K562 (cell line): ENCODE data around the gene LRFN2. TPM values are rescaled to one million over a fixed set of nuclear protein-coding genes. Genes with fewer than 3 reads are reported as not detected.

ENCODE experiments used
- ATAC-seq: fragments of 200-7000 bp; cut with Tn5 transposase; 3 replicates; pipeline ENCODE4 v1.9.1; 2020; ENCODE audit warnings: moderate library complexity
- BruUV-seq: library from RNA; stranded (reverse); fragments of 400-500 nt; replicated peaks from 2 replicates; lab custom pipeline; 2021; lab: Mats Ljungman, UMichigan
- CTCF ChIA-PET: fragments of 300-600 bp; formaldehyde crosslinking; extraction: SDS; loops from one replicate; lab custom pipeline; 2021; ENCODE audit warnings: low intra/inter-chr PET ratio; lab: Yijun Ruan, JAX
- POLR2A ChIA-PET: fragments of 300-600, 350-650 bp; sonication (Branson Sonifier 250); formaldehyde crosslinking; extraction: SDS; loops from one replicate; lab custom pipeline; 2021; ENCODE audit warnings: antibody characterized with exemption, inconsistent platforms; lab: Yijun Ruan, JAX
- DNase-seq, 4 experiments: peaks; one replicate each; pipeline versions ENCODE4 v3.0.0 to v3.0.0-alpha.2; 2011 to 2018; ENCODE audit warnings: low spot score in 3 of 4, mixed read lengths in 3 of 4; ENCODE audit errors: extremely low read depth in 1 of 4
- FAIRE-seq: peaks from 2 replicates; lab custom pipeline; 2011; peaks lifted over from hg19 to GRCh38; lab: Jason Lieb, UNC
- H2AFZ ChIP-seq: 2 replicates; pipeline ENCODE4 v1.6.0; 2011; ENCODE audit warnings: low read depth, low read length, control low read depth, inconsistent platforms
- H3K27ac ChIP-seq: fragments of 200-600 bp; 3 replicates; pipeline ENCODE4 v1.8.0; 2011; ENCODE audit warnings: low read depth, mild to moderate bottlenecking, control low read depth, inconsistent platforms, low read length, moderate library complexity, mixed read lengths; ENCODE audit errors: extremely low read depth
- H3K27me3 ChIP-seq, 2 experiments: fragments of 300-600 bp in 1 of 2; 2 replicates in 1 of 2; 3 replicates in 1 of 2; pipeline versions ENCODE4 v1.6.0 to v1.8.0; 2011; ENCODE audit warnings: inconsistent platforms in 2 of 2, low read length in 2 of 2, mild to moderate bottlenecking in 1 of 2, mixed read lengths in 1 of 2, moderate library complexity in 1 of 2; ENCODE audit not compliant: control insufficient read depth in 2 of 2, insufficient read depth in 2 of 2
- H3K36me3 ChIP-seq: fragments of 300-600 bp; 3 replicates; pipeline ENCODE4 v1.8.0; 2011; ENCODE audit warnings: mild to moderate bottlenecking, low read length, inconsistent platforms; ENCODE audit not compliant: control insufficient read depth, insufficient read depth
- H3K4me1 ChIP-seq, 2 experiments: fragments of 200-600 bp in 1 of 2; replicated peaks in 1 of 2; 2 replicates in 1 of 2; 3 replicates in 1 of 2; pipeline versions ENCODE4 v1.5.1 to v1.8.0; 2011; ENCODE audit warnings: inconsistent platforms in 2 of 2, low read length in 2 of 2, mild to moderate bottlenecking in 1 of 2, mixed read lengths in 1 of 2, moderate library complexity in 1 of 2; ENCODE audit not compliant: control insufficient read depth in 2 of 2, insufficient read depth in 2 of 2
- H3K4me2 ChIP-seq: 2 replicates; pipeline ENCODE4 v1.6.1; 2011; ENCODE audit warnings: low read length, control low read depth, inconsistent platforms, mixed read lengths; ENCODE audit not compliant: insufficient read depth
- H3K4me3 ChIP-seq: fragments of 200-600 bp; sonication (generic), shearing (Covaris generic); 2 replicates; pipeline ENCODE4 v1.5.1; 2016; ENCODE audit warnings: control low read depth, inconsistent platforms
- H3K79me2 ChIP-seq: fragments of 200-600 bp; 3 replicates; pipeline ENCODE4 v1.8.0; 2011; ENCODE audit warnings: low read length, inconsistent platforms; ENCODE audit not compliant: control insufficient read depth, insufficient read depth
- H3K9ac ChIP-seq, 2 experiments: 2 replicates each; pipeline versions ENCODE4 v1.6.0 to v1.6.1; 2011; ENCODE audit warnings: low read depth in 2 of 2, low read length in 2 of 2, control low read depth in 1 of 2, inconsistent platforms in 1 of 2, mild to moderate bottlenecking in 1 of 2, mixed read lengths in 1 of 2; ENCODE audit not compliant: insufficient read depth in 1 of 2
- H3K9me1 ChIP-seq: one replicate; pipeline ENCODE4 v1.6.0; 2011; ENCODE audit warnings: inconsistent platforms, mild to moderate bottlenecking, low read length, moderate library complexity; ENCODE audit not compliant: control insufficient read depth, insufficient read depth
- H3K9me3 ChIP-seq: replicated peaks from 2 replicates; pipeline ENCODE4 v1.5.1; 2011; ENCODE audit warnings: low read depth, low read length, inconsistent platforms; ENCODE audit not compliant: control insufficient read depth, insufficient read depth
- H4K20me1 ChIP-seq: replicated peaks from 2 replicates; pipeline ENCODE4 v1.6.1; 2011; ENCODE audit warnings: low read length, inconsistent platforms, mixed read lengths; ENCODE audit not compliant: control insufficient read depth, insufficient read depth
- BCOR ChIP-seq: fragments of 450-650 bp; IDR thresholded peaks from 2 replicates; pipeline ENCODE4 v1.6.1; 2016
- ETV5 ChIP-seq: sonication (generic); formaldehyde crosslinking; IDR thresholded peaks from 2 replicates; pipeline ENCODE4 v1.4.0; 2020; ENCODE audit warnings: low read depth, mild to moderate bottlenecking, missing genetic modification reagents
- FOXK1 ChIP-seq: sonication (generic); formaldehyde crosslinking; IDR thresholded peaks from 2 replicates; pipeline ENCODE4 v1.8.0; 2022; ENCODE audit warnings: missing genetic modification reagents, mild to moderate bottlenecking, borderline replicate concordance
- PPARD ChIP-seq: fragments of 250-450 bp; sonication (Bioruptor Pico); IDR thresholded peaks from 2 replicates; pipeline ENCODE4 v1.8.0; 2022; ENCODE audit warnings: inconsistent platforms, mild to moderate bottlenecking, moderate library complexity
- RFX5 ChIP-seq: IDR thresholded peaks from 2 replicates; pipeline ENCODE4 v1.6.1; 2011; ENCODE audit warnings: low read depth, mild to moderate bottlenecking, improper control_type of control experiment, low read length
- TAF1 ChIP-seq: IDR thresholded peaks from 2 replicates; pipeline ENCODE4 v1.6.1; 2011; ENCODE audit warnings: mild to moderate bottlenecking, low read length, moderate library complexity; ENCODE audit not compliant: insufficient read depth, control insufficient read depth, severe bottlenecking; ENCODE audit errors: extremely low read depth
- TCF7L2 ChIP-seq: fragments of 150-350 bp; IDR thresholded peaks from 2 replicates; pipeline ENCODE4 v1.6.1; 2016; ENCODE audit warnings: low read depth, mild to moderate bottlenecking, low read length, moderate library complexity
- XRCC4 ChIP-seq: IDR thresholded peaks from one replicate; pipeline ENCODE4 v1.6.1; 2011; ENCODE audit not compliant: insufficient read depth, insufficient read length; ENCODE audit errors: extremely low read depth
- ZEB2 ChIP-seq: fragments of 450-650 bp; IDR thresholded peaks from 2 replicates; pipeline ENCODE4 v1.6.1; 2016
- WGBS: fragments of 100-300 bp; shearing (Covaris generic); methylation state at CpG from one replicate; pipeline ENCODE4 v1.1.6; 2016; ENCODE audit warnings: low coverage, mixed read lengths; ENCODE audit not compliant: insufficient coverage; ENCODE audit errors: missing lambda C conversion rate; 5-methylcytosine and 5-hydroxymethylcytosine counted together
- in situ Hi-C: fragments of 300-500 bp; cut with MboI; formaldehyde crosslinking; loops from 4 replicates; pipeline ENCODE4 v1.15.0; 2018; ENCODE audit warnings: inconsistent platforms, mixed read lengths
- intact Hi-C: fragments of 100-400 bp; cut with micrococcal nuclease; formaldehyde crosslinking; loops from 2 replicates; pipeline ENCODE4 v1.14.2; 2022
- polyA plus RNA-seq, 8 experiments: library from polyadenylated mRNA; depleted of rRNA in 4 of 8; stranded (reverse) in 5 of 8; unstranded in 3 of 8; fragments of >200 nt; fragmentation: Nextera tagmentation in 2 of 8; fragmentation: Illumina TruSeq in 1 of 8; extraction: Ambion mirVana in 2 of 8; extraction: Trizol in 1 of 8; gene quantifications; 2 replicates each; pipeline versions ENCODE4 v1.2.1 to v1.2.3, GENCODE V29; 2011 to 2014; ENCODE audit warnings: inconsistent platforms in 1 of 8, missing spikeins in 1 of 8
- total RNA-seq, 7 experiments: library from RNA; depleted of rRNA in 6 of 7; stranded (reverse); fragments of >200 nt in 6 of 7; fragmentation: Illumina TruSeq in 2 of 7; extraction: Trizol in 2 of 7; gene quantifications; 2 replicates each; pipeline versions ENCODE4 v1.2.1 to v1.2.3, GENCODE V29; 2011 to 2021; ENCODE audit warnings: low replicate concordance in 1 of 7

LRFN2 gene
- total and polyA plus RNA-seq, 9 of the 15 experiments (the other 6 are each of a cell fraction or from before 2014, with no cell fraction given): not detected

- no peak overlapping the region for H3K4me3 ChIP-seq
- no peak overlapping the region for H3K9ac ChIP-seq
- WGBS: 0% methylated on average over 2 of the region's 2 CpGs
- no peaks in the 10 kb centered on the region for H3K36me3 ChIP-seq
- H3K27me3 ChIP-seq: peaks cover 0 to 20% of the 10 kb centered on the region in 2 experiments; a peak in 2 of 5 replicates
- ATAC-seq (no peak), DNase-seq (no peak), FAIRE-seq (no peak)
- H3K9me1 ChIP-seq: no peaks in the 10 kb centered on the region
- TF ChIP-seq ETV5 (CRISPR knock-in tag): no peak
- no peak for TF ChIP-seq PPARD (CRISPR knock-in tag)
- TF ChIP-seq BCOR: no peak
- no peak for TF ChIP-seq TCF7L2
- no peak for TF ChIP-seq XRCC4
- no peak overlapping the region for H3K27ac ChIP-seq
- no peaks in the 10 kb centered on the region for H3K9me3 ChIP-seq
- peaks cover 0 to 8% of the 10 kb centered on the region in 2 experiments; a peak in 1 of 5 replicates for H3K4me1 ChIP-seq
- no peaks in the 10 kb centered on the region for H3K79me2 ChIP-seq
- H2AFZ ChIP-seq: no peak overlapping the region
- no TSS peak for BruUV-seq
- H3K4me2 ChIP-seq: no peak overlapping the region
- POLR2A ChIA-PET: no interaction called here
- intact Hi-C loops (no loop called here), in situ Hi-C loops (no loop called here)
- CTCF ChIA-PET: no interaction called here
- H4K20me1 ChIP-seq: no peaks in the 10 kb centered on the region
Observed at GRCh38 chr6:40584741-40585140, 2.4 kb downstream of the LRFN2 start.

DNA sequence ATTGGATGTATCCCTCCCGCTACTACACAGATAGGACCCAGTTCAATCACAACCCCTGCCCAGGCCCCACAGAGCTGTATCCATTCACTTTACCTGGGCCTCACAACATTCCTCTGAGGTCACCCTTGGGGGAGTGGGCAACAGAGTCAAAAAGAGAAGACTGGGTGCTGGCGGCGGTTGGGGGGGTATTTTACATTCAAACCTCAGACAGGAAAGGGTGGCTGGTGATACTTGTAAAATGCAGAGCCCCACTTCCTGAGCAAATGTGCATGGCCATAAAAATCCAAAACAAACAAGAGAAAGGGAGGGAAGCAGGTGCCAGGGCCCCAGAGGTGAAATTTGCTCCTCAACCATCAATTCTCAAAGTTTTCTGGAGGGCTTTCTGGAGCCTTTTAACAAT, 3.5 kb downstream of the LRFN2 start:
- Histone ChIP-seq H2AFZ (no peak overlapping the region), H3K9me3 (no peaks in the 10 kb centered on the region), H3K27me3 (peaks cover 0 to 20% of the 10 kb centered on the region in 2 experiments; a peak in 2 of 5 replicates), H3K79me2 (no peaks in the 10 kb centered on the region), H3K4me3 (no peak overlapping the region), H3K4me1 (peaks cover 0 to 8% of the 10 kb centered on the region in 2 experiments; a peak in 1 of 5 replicates), H3K27ac (no peak overlapping the region), H3K36me3 (no peaks in the 10 kb centered on the region), H4K20me1 (no peaks in the 10 kb centered on the region), H3K4me2 (no peak overlapping the region), H3K9me1 (no peaks in the 10 kb centered on the region), H3K9ac (no peak overlapping the region)
- intact Hi-C loops: no loop called here
- no peak for FAIRE-seq
- TF ChIP-seq RFX5 (no peak), ZEB2 (no peak), TAF1 (no peak), FOXK1 (CRISPR knock-in tag) (no peak)
- ATAC-seq: no peak
- in situ Hi-C loops: no loop called here
- ChIA-PET POLR2A (no interaction called here), CTCF (no interaction called here)
- 0% methylated on average over 3 of the region's 3 CpGs for WGBS
- no TSS peak for BruUV-seq
- no peak for DNase-seq
